Small intestine (tissue), 7 donors: Measurements from ENCODE around the gene CREB1. TPM values are rescaled to one million over a fixed set of nuclear protein-coding genes. Genes with fewer than 3 reads are reported as not detected.
"Not testable (repeated sequence)": the region's sequence is repeated elsewhere in the genome, so short reads cannot be mapped to it uniquely, and the experiment has no call there.

ENCODE experiments used
- DNase-seq, 2 donors: peaks; one replicate each; pipeline versions ENCODE4 v3.0.0 to v3.0.0-alpha.2; 2013
- FAIRE-seq: peaks from 2 replicates; lab custom pipeline; 2012; peaks lifted over from hg19 to GRCh38; lab: Jason Lieb, UNC
- H3K27ac ChIP-seq, 3 donors: one replicate each; pipeline ENCODE4 v1.5.1; 2013; ENCODE audit warnings: low read length in 2 of 3, mild to moderate bottlenecking in 2 of 3, control low read depth in 1 of 3, inconsistent platforms in 1 of 3, low read depth in 1 of 3, moderate library complexity in 1 of 3
- H3K27me3 ChIP-seq, 3 donors: one replicate each; pipeline ENCODE4 v1.6.1; 2013; ENCODE audit warnings: low read length in 3 of 3, inconsistent platforms in 1 of 3; ENCODE audit not compliant: control insufficient read depth in 3 of 3, insufficient read depth in 3 of 3
- H3K36me3 ChIP-seq, 3 donors: one replicate each; pipeline ENCODE4 v1.6.1; 2013; ENCODE audit warnings: low read length in 3 of 3, inconsistent platforms in 1 of 3, low read depth in 1 of 3, mild to moderate bottlenecking in 1 of 3, moderate library complexity in 1 of 3; ENCODE audit not compliant: control insufficient read depth in 3 of 3, insufficient read depth in 2 of 3
- H3K4me1 ChIP-seq, 3 donors: one replicate each; pipeline ENCODE4 v1.6.1; 2013; ENCODE audit warnings: low read length in 2 of 3, inconsistent platforms in 1 of 3, low read depth in 1 of 3, mild to moderate bottlenecking in 1 of 3, moderate library complexity in 1 of 3; ENCODE audit not compliant: control insufficient read depth in 3 of 3, insufficient read depth in 2 of 3
- H3K4me3 ChIP-seq, 3 donors: one replicate each; pipeline ENCODE4 v1.5.1; 2013; ENCODE audit warnings: low read length in 3 of 3, control low read depth in 1 of 3, inconsistent platforms in 1 of 3, low read depth in 1 of 3, mild to moderate bottlenecking in 1 of 3, moderate library complexity in 1 of 3
- H3K9me3 ChIP-seq, 2 donors: one replicate each; pipeline ENCODE4 v1.6.1; 2013; ENCODE audit warnings: low read depth in 1 of 2, low read length in 1 of 2; ENCODE audit not compliant: control insufficient read depth in 2 of 2, insufficient read depth in 1 of 2
- WGBS, 3 donors: extraction: QIAGEN DNeasy Blood & Tissue Kit; methylation state at CpG; one replicate each; pipeline ENCODE4 v1.1.7; 2013; 5-methylcytosine and 5-hydroxymethylcytosine counted together
- polyA plus RNA-seq, 4 donors: library from polyadenylated mRNA; stranded (reverse) in 3 of 4; unstranded in 1 of 4; fragments of 200-250 nt in 3 of 4; fragments of 120-200 nt in 1 of 4; gene quantifications; one replicate each; pipeline versions ENCODE4 v1.2.1 to v1.2.3, GENCODE V29; 2013
- donor health status: healthy with polysubstance abuse.
- donor health status: control.
- donor health status: control.
- donor health status: Bipolar disorder and iron deficiency.
- donor health status: healthy.

CREB1 gene
- polyA plus RNA-seq, 4 donors, result 4.1 to 39.1 (median 10.6) TPM

GRCh38 chr2:207633686-207634085, 103.9 kb downstream of the CREB1 start:
- no peaks in the 10 kb centered on the region for H3K9me3 ChIP-seq
- no peaks in the 10 kb centered on the region for H3K27me3 ChIP-seq
- no peak for DNase-seq
- H3K4me1 ChIP-seq, result no peaks in the 10 kb centered on the region
- WGBS, 3 donors, result 85 to 87% (median 87%) methylated on average over 3 of the region's 3 CpGs
- no peaks in the 10 kb centered on the region for H3K36me3 ChIP-seq
- FAIRE-seq, result no peak
- no peak overlapping the region for H3K4me3 ChIP-seq
- H3K27ac ChIP-seq, result no peak overlapping the region

GRCh38 chr2:207635468-207636200, 105.9 kb downstream of the CREB1 start:
- Histone ChIP-seq H3K4me1 (no peaks in the 10 kb centered on the region), H3K9me3 (peaks cover 0 to 8% of the 10 kb centered on the region in 2 donors), H3K36me3 (no peaks in the 10 kb centered on the region), H3K27ac (no peak overlapping the region), H3K4me3 (no peak overlapping the region), H3K27me3 (no peaks in the 10 kb centered on the region)
- FAIRE-seq (no peak), DNase-seq (no peak)
- WGBS, 3 donors, result 83 to 86% (median 86%) methylated on average over 11 of the region's 11 CpGs

GRCh38 chr2:207639288-207639687, 109.5 kb downstream of the CREB1 start:
- peaks cover 0 to 12% of the 10 kb centered on the region in 2 donors for H3K9me3 ChIP-seq
- not testable (repeated sequence) for FAIRE-seq, H3K27me3 ChIP-seq, H3K27ac ChIP-seq, DNase-seq, H3K4me3 ChIP-seq, H3K36me3 ChIP-seq, H3K4me1 ChIP-seq
- 90 to 95% (median 93%) methylated on average over 3 of the region's 3 CpGs for WGBS, 3 donors

GRCh38 chr2:207640160-207640559, 110.4 kb downstream of the CREB1 start:
- Histone ChIP-seq H3K27me3 (no peaks in the 10 kb centered on the region), H3K9me3 (peaks cover 0 to 12% of the 10 kb centered on the region in 2 donors), H3K4me3 (no peak overlapping the region), H3K36me3 (no peaks in the 10 kb centered on the region), H3K4me1 (no peaks in the 10 kb centered on the region), H3K27ac (no peak overlapping the region)
- no peak for FAIRE-seq
- DNase-seq, result no peak

GRCh38 chr2:207640661-207641060, 110.9 kb downstream of the CREB1 start:
- H3K27me3 ChIP-seq, result no peaks in the 10 kb centered on the region
- H3K4me3 ChIP-seq, result no peak overlapping the region
- 42 to 57% (median 44%) methylated on average over 1 of the region's 1 CpG for WGBS, 3 donors
- H3K4me1 ChIP-seq, result no peaks in the 10 kb centered on the region
- FAIRE-seq (no peak), DNase-seq (no peak)
- no peak overlapping the region for H3K27ac ChIP-seq
- H3K36me3 ChIP-seq, result no peaks in the 10 kb centered on the region
- H3K9me3 ChIP-seq, result peaks cover 0 to 12% of the 10 kb centered on the region in 2 donors

GRCh38 chr2:207643892-207644291, 114.1 kb downstream of the CREB1 start:
- 95 to 98% (median 97%) methylated on average over 1 of the region's 1 CpG for WGBS, 3 donors
- Histone ChIP-seq H3K4me3 (no peak overlapping the region), H3K9me3 (peaks cover 0 to 12% of the 10 kb centered on the region in 2 donors), H3K36me3 (no peaks in the 10 kb centered on the region), H3K4me1 (no peaks in the 10 kb centered on the region), H3K27ac (no peak overlapping the region), H3K27me3 (no peaks in the 10 kb centered on the region)
- DNase-seq, result no peak
- FAIRE-seq, result no peak

GRCh38 chr2:207646582-207646981, 116.8 kb downstream of the CREB1 start:
- not testable (repeated sequence) for H3K27ac ChIP-seq, FAIRE-seq, H3K4me3 ChIP-seq, H3K4me1 ChIP-seq, DNase-seq, H3K9me3 ChIP-seq, H3K36me3 ChIP-seq, H3K27me3 ChIP-seq
- 92 to 93% (median 93%) methylated on average over 7 of the region's 7 CpGs for WGBS, 3 donors
